Ovary (tissue), 9 donors: ENCODE data around the gene PSMA6. TPM values are rescaled to one million over a fixed set of nuclear protein-coding genes. Genes with fewer than 3 reads are reported as not detected.

Source experiments
- DNase-seq, 5 donors: peaks; one replicate each; pipeline ENCODE4 v3.0.0-alpha.2; 2019 to 2020
- H3K27ac ChIP-seq, 2 donors: fragments of 200-600 bp; one replicate each; pipeline versions ENCODE4 v1.5.1 to v1.8.0; 2019 to 2022
- H3K27me3 ChIP-seq: fragments of 200-600 bp; one replicate; pipeline ENCODE4 v1.8.0; 2022
- H3K36me3 ChIP-seq: fragments of 200-600 bp; sonication (generic); one replicate; pipeline ENCODE4 v1.5.1; 2019
- H3K4me1 ChIP-seq: one replicate; pipeline ENCODE4 v1.8.1; 2013; ENCODE audit warnings: mild to moderate bottlenecking, moderate library complexity; ENCODE audit not compliant: insufficient read depth
- H3K4me3 ChIP-seq: fragments of 200-600 bp; sonication (generic); one replicate; pipeline ENCODE4 v1.5.1; 2017
- H3K9me3 ChIP-seq, 2 donors: fragments of 200-600 bp in 1 of 2; sonication (generic) in 1 of 2; one replicate each; pipeline versions ENCODE4 v1.5.1 to v1.8.1; 2013 to 2019; ENCODE audit warnings: mild to moderate bottlenecking in 1 of 2, moderate library complexity in 1 of 2
- EP300 ChIP-seq: sonication (generic); formaldehyde crosslinking; IDR thresholded peaks from one replicate; pipeline ENCODE4 v1.6.1; 2017; ENCODE audit warnings: antibody characterized with exemption
- POLR2A ChIP-seq: fragments of 450-650 bp; IDR thresholded peaks from one replicate; pipeline ENCODE4 v1.6.1; 2017; ENCODE audit warnings: antibody characterized with exemption, mild to moderate bottlenecking, moderate library complexity
- WGBS, 3 donors: extraction: QIAGEN DNeasy Blood & Tissue Kit in 1 of 3; methylation state at CpG; one replicate each; pipeline versions ENCODE4 v1.1.5 to v1.1.7; 2013 to 2017; 5-methylcytosine and 5-hydroxymethylcytosine counted together
- intact Hi-C, 4 donors: fragments of 100-400 bp; cut with DNase I; formaldehyde crosslinking; loops; one replicate each; pipeline versions ENCODE4 v1.11.0 to v1.15.1; 2022 to 2023
- polyA plus RNA-seq, 2 donors: library from polyadenylated mRNA; stranded (reverse); fragments of 200-250 nt in 1 of 2; fragments of 350-450 nt in 1 of 2; fragmentation: Illumina TruSeq in 1 of 2; extraction: RNeasy Lipid Tissue Mini Kit (QIAGEN cat#74804) in 1 of 2; gene quantifications; one replicate each; pipeline ENCODE4 v1.2.3, GENCODE V29; 2013 to 2014
- total RNA-seq, 7 donors: library from RNA; depleted of rRNA in 2 of 7; stranded (reverse); fragments of >200 nt in 2 of 7; fragmentation: NEBNext Ultra II Directional in 3 of 7; extraction: Animal tissue kit (Norgen Biotek cat#: 25700) in 3 of 7; gene quantifications; one replicate each; pipeline versions ENCODE4 v1.1.0 to v1.2.4, GENCODE V29; 2016 to 2023
- TF ChIP-seq, protein P1 (sequence below), 3 donors: fragments of 450-650 bp in 2 of 3; fragments of 200-600 bp in 1 of 3; IDR thresholded peaks; one replicate each; pipeline versions ENCODE4 v1.5.1 to v1.8.0; 2016 to 2022; ENCODE audit warnings: antibody characterized with exemption in 3 of 3, mild to moderate bottlenecking in 1 of 3
- donor health status: DM: no; HTN: no; CAD: no; lungs with moderate emphysema.
- donor health status: DM: no; HTN: no; CAD: no.
- donor health status: Bipolar disorder and iron deficiency.
- donor health status: DM: yes; HTN: yes; CAD: no.
- donor health status: DM: no; HTN: no; CAD: no.
- donor health status: DM: yes; HTN: yes; CAD: no.

Gene PSMA6
- total and polyA plus RNA-seq, 9 donors, result 85.2 to 157 (median 102) TPM

DNA sequence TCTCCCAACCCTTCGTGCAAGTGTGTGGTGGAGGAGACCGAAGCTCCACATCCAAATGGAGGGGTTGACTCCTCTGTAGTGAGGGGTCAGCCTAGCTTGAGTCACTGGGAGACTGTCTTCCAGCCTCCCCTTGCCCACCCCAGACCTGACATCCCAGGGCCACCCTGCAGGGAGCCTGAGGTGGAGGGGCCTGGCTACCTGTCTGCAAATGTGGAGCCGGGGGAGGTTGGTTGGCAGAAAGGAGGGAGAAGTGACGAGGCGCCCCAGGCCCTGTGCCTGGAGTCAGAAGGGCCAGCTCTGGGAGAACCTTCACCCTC is 74.8 kb downstream of the PSMA6 start:
- Histone ChIP-seq H3K27ac (no peak overlapping the region), H3K4me3 (no peak overlapping the region), H3K9me3 (no peaks in the 10 kb centered on the region), H3K36me3 (no peaks in the 10 kb centered on the region), H3K4me1 (peaks cover 21% of the 10 kb centered on the region), H3K27me3 (no peaks in the 10 kb centered on the region)
- WGBS, 3 donors, result 92 to 98% (median 94%) methylated on average over 5 of the region's 5 CpGs
- TF ChIP-seq, protein P1, sequence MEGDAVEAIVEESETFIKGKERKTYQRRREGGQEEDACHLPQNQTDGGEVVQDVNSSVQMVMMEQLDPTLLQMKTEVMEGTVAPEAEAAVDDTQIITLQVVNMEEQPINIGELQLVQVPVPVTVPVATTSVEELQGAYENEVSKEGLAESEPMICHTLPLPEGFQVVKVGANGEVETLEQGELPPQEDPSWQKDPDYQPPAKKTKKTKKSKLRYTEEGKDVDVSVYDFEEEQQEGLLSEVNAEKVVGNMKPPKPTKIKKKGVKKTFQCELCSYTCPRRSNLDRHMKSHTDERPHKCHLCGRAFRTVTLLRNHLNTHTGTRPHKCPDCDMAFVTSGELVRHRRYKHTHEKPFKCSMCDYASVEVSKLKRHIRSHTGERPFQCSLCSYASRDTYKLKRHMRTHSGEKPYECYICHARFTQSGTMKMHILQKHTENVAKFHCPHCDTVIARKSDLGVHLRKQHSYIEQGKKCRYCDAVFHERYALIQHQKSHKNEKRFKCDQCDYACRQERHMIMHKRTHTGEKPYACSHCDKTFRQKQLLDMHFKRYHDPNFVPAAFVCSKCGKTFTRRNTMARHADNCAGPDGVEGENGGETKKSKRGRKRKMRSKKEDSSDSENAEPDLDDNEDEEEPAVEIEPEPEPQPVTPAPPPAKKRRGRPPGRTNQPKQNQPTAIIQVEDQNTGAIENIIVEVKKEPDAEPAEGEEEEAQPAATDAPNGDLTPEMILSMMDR (IDR thresholded peaks at IDR 0.05), result no peak
- TF ChIP-seq POLR2A (no peak), EP300 (no peak)
- intact Hi-C loops, result no loop called here
- DNase-seq, result no peak

Other genes with a start within 250 kb of the PSMA6 start
- 10 to 100 TPM; 15.7 to 45.9 (median 35.5) TPM for gene FAM177A1, start 246.1 kb upstream of the PSMA6 start, total RNA-seq
- 10 to 100 TPM; 26.2 to 46.8 TPM for gene FAM177A1, start 246.1 kb upstream of the PSMA6 start, polyA plus RNA-seq
- 10 to 100 TPM; 16.8 to 39.7 (median 28.6) TPM for gene PPP2R3C, start 170.4 kb upstream of the PSMA6 start, total RNA-seq
- gene PPP2R3C, start 170.4 kb upstream of the PSMA6 start, polyA plus RNA-seq, result 10 to 100 TPM; 20.3 to 26.8 TPM
- gene PRORP, start 169.8 kb upstream of the PSMA6 start, total RNA-seq, result 10 to 100 TPM in 6 of 7 donors, 1 to 10 TPM in 1; 6.7 to 30.6 (median 11.9) TPM
- gene PRORP, start 169.8 kb upstream of the PSMA6 start, polyA plus RNA-seq, result 10 to 100 TPM in 1 of 2 donors, 1 to 10 TPM in 1; 9.3 to 36.4 TPM
- gene NFKBIA, start 112.4 kb downstream of the PSMA6 start, total RNA-seq, result 1,000 to 10,000 TPM in 1 of 7 donors, 100 to 1,000 TPM in 6; 162 to 1,807 (median 236) TPM
- 100 to 1,000 TPM; 109 to 194 TPM for gene NFKBIA, start 112.4 kb downstream of the PSMA6 start, polyA plus RNA-seq
- gene INSM2, start 241.8 kb downstream of the PSMA6 start, total RNA-seq, result under 1 TPM in 1 of 7 donors, not detected in 6; 0.11 TPM
- not detected for gene INSM2, start 241.8 kb downstream of the PSMA6 start, polyA plus RNA-seq